Activated CD4-positive, alpha-beta memory T cell treated with anti-CD3 and anti-CD28 coated beads for 36 hours (primary cell): Measurements from ENCODE around the gene PRELID3B. TPM values are rescaled to one million over a fixed set of nuclear protein-coding genes. Genes with fewer than 3 reads are reported as not detected.

Experiments
- CTCF ChIA-PET: fragments of 350-600 bp; sonication (Branson Sonifier 250); formaldehyde crosslinking; loops from one replicate; lab custom pipeline; 2021; ENCODE audit warnings: antibody characterized with exemption, inconsistent platforms; lab: Charles Lee
- POLR2A ChIA-PET: fragments of 350-600 bp; sonication (Branson Sonifier 250); formaldehyde crosslinking; loops from one replicate; lab custom pipeline; 2021; ENCODE audit warnings: antibody characterized with exemption; lab: Charles Lee
- DNase-seq: peaks from one replicate; pipeline ENCODE4 v3.0.0-alpha.2; 2020
- H3K27ac Mint-ChIP-seq: one replicate; pipeline ENCODE4 v1.8.0; 2021; ENCODE audit warnings: mixed read lengths
- H3K27me3 Mint-ChIP-seq: one replicate; pipeline ENCODE4 v1.8.0; 2021; ENCODE audit warnings: mixed read lengths
- H3K36me3 Mint-ChIP-seq: one replicate; pipeline ENCODE4 v1.8.0; 2021; ENCODE audit warnings: mixed read lengths
- H3K4me1 Mint-ChIP-seq: one replicate; pipeline ENCODE4 v1.8.0; 2021; ENCODE audit warnings: low read depth, mixed read lengths
- H3K4me3 Mint-ChIP-seq: one replicate; pipeline ENCODE4 v1.8.0; 2021; ENCODE audit warnings: mild to moderate bottlenecking, mixed read lengths
- H3K9me3 Mint-ChIP-seq: one replicate; pipeline ENCODE4 v1.8.0; 2021; ENCODE audit warnings: mixed read lengths
- intact Hi-C: fragments of 100-400 bp; cut with micrococcal nuclease; formaldehyde crosslinking; loops from one replicate; pipeline ENCODE4 v1.15.1; 2023
- total RNA-seq, 2 experiments: library from RNA; stranded (reverse); gene quantifications; one replicate each; pipeline ENCODE4 v1.2.3, GENCODE V29; 2021

The PRELID3B gene
- total RNA-seq, 2 experiments from 2014 or later = 148 to 151 TPM

GRCh38 chr20:58997141-58997770 lies 45.3 kb downstream of the PRELID3B start:
- POLR2A ChIA-PET = interaction anchor here (1.5 kb wide), 1 partner anchor 15 kb away, joined by 7 read pairs; no protein-coding TSS in a partner anchor
- Mint-ChIP-seq H3K4me1 (no peaks in the 10 kb centered on the region), H3K9me3 (no peaks in the 10 kb centered on the region), H3K27me3 (no peaks in the 10 kb centered on the region), H3K36me3 (peaks cover 43% of the 10 kb centered on the region), H3K4me3 (no peak overlapping the region), H3K27ac (no peak overlapping the region)
- intact Hi-C loops = no loop called here
- CTCF ChIA-PET = no interaction called here
- no peak for DNase-seq

- Mint-ChIP-seq H3K27ac (no peak overlapping the region), H3K9me3 (no peaks in the 10 kb centered on the region), H3K4me1 (no peaks in the 10 kb centered on the region), H3K4me3 (no peak overlapping the region), H3K36me3 (peaks cover 49% of the 10 kb centered on the region), H3K27me3 (no peaks in the 10 kb centered on the region)
- ChIA-PET POLR2A (interaction anchor here (1.0 to 1.5 kb wide), 3 partner anchors 11 to 14 kb away, joined by 3 to 7 read pairs (median 4); no protein-coding TSS in a partner anchor), CTCF (no interaction called here)
- DNase-seq = no peak
- intact Hi-C loops = no loop called here
These were observed 46.4 kb downstream of the PRELID3B start for GRCh38 chr20:58996226-58996611.

DNA sequence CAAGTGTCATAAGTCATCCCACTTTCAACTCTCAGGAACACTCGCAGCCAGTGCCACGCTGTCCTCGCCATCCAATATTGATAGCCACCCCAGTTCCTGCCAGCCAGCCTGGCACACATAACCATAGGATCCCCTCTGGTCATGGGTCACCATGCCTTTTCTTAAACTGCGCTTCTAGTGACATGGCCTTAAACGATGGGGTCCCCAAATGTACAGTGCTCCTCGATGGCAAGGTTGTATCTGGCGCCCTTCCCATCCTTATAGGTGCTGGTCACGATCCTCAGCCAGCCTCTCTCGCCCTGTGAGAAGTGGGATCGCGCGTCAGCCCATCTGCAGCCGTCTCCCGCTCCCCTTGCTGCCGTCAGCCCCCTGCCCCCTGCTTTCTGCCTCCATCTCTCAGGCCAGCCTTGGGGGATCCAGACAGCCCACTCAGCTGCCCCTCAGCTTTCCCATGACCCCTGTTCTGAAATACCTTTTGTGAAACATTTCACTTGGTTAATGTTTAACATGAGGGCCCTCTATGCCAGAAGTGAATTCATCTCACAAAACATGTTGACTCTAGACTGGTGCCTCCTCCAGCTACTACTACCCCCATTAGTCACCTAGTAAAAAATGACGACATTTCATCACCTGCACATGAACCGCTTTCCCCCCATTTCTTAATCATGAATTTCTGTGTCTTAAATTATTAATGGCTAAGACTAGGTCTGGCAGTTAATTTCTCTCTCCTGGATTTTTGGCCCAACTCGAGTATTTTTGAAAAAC lies 46.9 kb downstream of the PRELID3B start:
- Mint-ChIP-seq H3K36me3 (peaks cover 55% of the 10 kb centered on the region), H3K4me1 (no peaks in the 10 kb centered on the region), H3K9me3 (no peaks in the 10 kb centered on the region), H3K27ac (peak overlapping the region; percentile 40), H3K4me3 (peak overlapping the region; percentile 40), H3K27me3 (no peaks in the 10 kb centered on the region)
- ChIA-PET CTCF (no interaction called here), POLR2A (interaction anchor here (0.6 to 1.5 kb wide), 4 partner anchors 11 to 75 kb away, joined by 3 to 7 read pairs (median 4); no protein-coding TSS in a partner anchor)
- DNase-seq = no peak
- intact Hi-C loops = no loop called here

- DNase-seq = no peak
- Mint-ChIP-seq H3K4me3 (no peak overlapping the region), H3K36me3 (peaks cover 60% of the 10 kb centered on the region), H3K4me1 (no peaks in the 10 kb centered on the region), H3K27ac (no peak overlapping the region), H3K27me3 (no peaks in the 10 kb centered on the region), H3K9me3 (no peaks in the 10 kb centered on the region)
- POLR2A ChIA-PET = no interaction called here
- intact Hi-C loops = no loop called here
- CTCF ChIA-PET = no interaction called here
These were observed 48.0 kb downstream of the PRELID3B start for GRCh38 chr20:58994390-58995159.

GRCh38 chr20:58993332-58994248 lies 49.0 kb downstream of the PRELID3B start:
- no peaks in the 10 kb centered on the region for H3K4me1 Mint-ChIP-seq
- H3K36me3 Mint-ChIP-seq = peaks cover 70% of the 10 kb centered on the region
- ChIA-PET POLR2A (interaction anchor here (1.0 to 1.3 kb wide), 2 partner anchors 11 to 38 kb away, joined by 3 to 6 read pairs; partner anchors contain the start of gene ATP5F1E), CTCF (interaction anchor here (0.5 to 0.6 kb wide), 2 partner anchors 83 to 580 kb away, joined by 3 to 5 read pairs; no protein-coding TSS in a partner anchor)
- H3K27me3 Mint-ChIP-seq = no peaks in the 10 kb centered on the region
- intact Hi-C loops = no loop called here
- no peaks in the 10 kb centered on the region for H3K9me3 Mint-ChIP-seq
- DNase-seq = no peak
- peak overlapping the region; percentile 23 for H3K27ac Mint-ChIP-seq
- H3K4me3 Mint-ChIP-seq = no peak overlapping the region

DNA sequence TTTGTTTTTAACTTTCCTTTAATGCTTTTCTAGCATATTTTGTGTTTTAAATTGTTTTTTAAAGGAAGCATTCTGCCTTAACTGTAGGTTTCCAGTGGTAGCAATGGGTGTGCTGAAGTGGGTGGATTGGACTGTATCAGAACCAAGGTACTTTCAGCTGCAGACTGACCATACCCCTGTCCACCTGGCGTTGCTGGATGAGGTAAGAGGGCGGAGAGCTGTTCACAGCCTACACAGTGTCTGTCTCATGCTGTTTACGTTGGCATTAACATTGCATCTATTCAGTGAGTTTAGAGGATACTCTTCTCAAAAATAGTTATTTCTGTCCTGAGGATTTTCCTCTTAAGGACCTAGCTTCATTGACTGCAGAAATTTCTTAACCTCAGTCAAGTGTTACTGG lies 49.7 kb downstream of the PRELID3B start:
- Mint-ChIP-seq H3K4me3 (no peak overlapping the region), H3K9me3 (no peaks in the 10 kb centered on the region), H3K4me1 (no peaks in the 10 kb centered on the region), H3K27me3 (no peaks in the 10 kb centered on the region), H3K27ac (no peak overlapping the region), H3K36me3 (peaks cover 73% of the 10 kb centered on the region)
- intact Hi-C loops = no loop called here
- ChIA-PET POLR2A (interaction anchor here (1.0 to 1.3 kb wide), 2 partner anchors 10 to 39 kb away, joined by 3 to 6 read pairs; partner anchors contain the start of gene ATP5F1E), CTCF (no interaction called here)
- no peak for DNase-seq

- H3K27me3 Mint-ChIP-seq = no peaks in the 10 kb centered on the region
- ChIA-PET POLR2A (no interaction called here), CTCF (interaction anchor here (1.0 kb wide), 1 partner anchor 9 kb away, joined by 3 read pairs; no protein-coding TSS in a partner anchor)
- no peak overlapping the region for H3K27ac Mint-ChIP-seq
- peaks cover 9% of the 10 kb centered on the region for H3K4me1 Mint-ChIP-seq
- H3K4me3 Mint-ChIP-seq = no peak overlapping the region
- H3K36me3 Mint-ChIP-seq = peaks cover 76% of the 10 kb centered on the region
- intact Hi-C loops = no loop called here
- H3K9me3 Mint-ChIP-seq = no peaks in the 10 kb centered on the region
- no peak for DNase-seq
These were observed 50.9 kb downstream of the PRELID3B start for GRCh38 chr20:58991715-58992114.

DNA sequence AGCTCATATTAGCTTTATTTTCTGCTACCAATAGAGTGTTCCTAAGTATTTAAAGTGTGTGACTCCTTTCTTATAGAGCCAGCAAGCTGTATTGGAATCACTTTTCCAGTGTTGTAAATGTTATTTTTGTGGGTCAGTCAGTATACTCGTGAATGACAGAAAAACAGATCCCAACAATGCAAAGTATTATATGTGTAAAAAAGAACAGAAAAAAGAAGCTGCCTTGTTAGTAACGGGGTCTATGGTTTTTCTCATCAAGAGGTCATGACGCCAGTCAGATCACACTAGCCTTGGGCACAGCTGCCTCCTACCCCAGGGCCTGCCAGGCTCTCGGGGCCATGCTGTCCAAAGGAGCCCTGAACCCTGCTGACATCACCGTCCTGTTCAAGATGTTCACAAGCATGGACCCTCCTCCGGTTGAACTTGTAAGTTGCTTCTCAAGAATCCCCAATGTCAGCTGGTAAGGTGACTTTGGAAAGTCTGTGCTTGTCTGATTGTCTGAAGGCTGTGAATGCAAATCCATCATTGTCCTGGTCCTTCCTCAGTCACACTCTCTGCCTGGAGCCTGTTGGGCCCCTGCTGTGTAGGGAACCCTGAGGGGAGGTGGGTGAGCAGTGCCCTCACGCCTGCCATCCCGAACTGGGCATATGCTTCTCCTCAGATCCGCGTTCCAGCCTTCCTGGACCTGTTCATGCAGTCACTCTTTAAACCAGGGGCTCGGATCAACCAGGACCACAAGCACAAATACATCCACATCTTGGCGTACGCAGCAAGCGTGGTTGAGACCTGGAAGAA lies 51.7 kb downstream of the PRELID3B start:
- intact Hi-C loops = no loop called here
- H3K27ac Mint-ChIP-seq = no peak overlapping the region

DNA sequence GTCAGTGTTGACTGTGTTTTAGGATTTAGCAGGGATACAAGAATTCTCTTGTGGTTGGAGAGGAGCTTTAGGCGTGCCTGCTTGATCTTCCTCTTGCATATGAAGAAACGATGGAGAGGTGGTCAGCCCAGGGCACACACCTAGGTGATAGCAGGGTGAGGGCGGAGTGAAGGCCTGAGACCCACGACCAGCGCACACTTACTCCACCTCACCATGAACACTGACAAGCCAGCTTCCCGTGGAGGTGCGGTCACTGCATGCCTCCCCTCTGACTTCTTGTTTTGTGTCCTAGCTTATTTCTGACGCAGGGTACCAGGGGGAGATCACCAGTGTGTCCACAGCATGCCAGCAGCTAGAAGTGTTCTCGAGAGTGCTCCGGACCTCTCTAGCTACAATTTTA lies 53.4 kb downstream of the PRELID3B start:
- Mint-ChIP-seq H3K27ac (no peak overlapping the region), H3K36me3 (peaks cover 63% of the 10 kb centered on the region), H3K9me3 (no peaks in the 10 kb centered on the region), H3K4me3 (no peak overlapping the region), H3K27me3 (no peaks in the 10 kb centered on the region), H3K4me1 (peaks cover 29% of the 10 kb centered on the region)
- POLR2A ChIA-PET = no interaction called here
- intact Hi-C loops = no loop called here
- DNase-seq = no peak
- CTCF ChIA-PET = interaction anchor here (1.1 kb wide), 1 partner anchor 119 kb away, joined by 3 read pairs; no protein-coding TSS in a partner anchor

More for the DNA sequence above, 51.7 kb downstream of the PRELID3B start:
- Mint-ChIP-seq H3K27me3 (no peaks in the 10 kb centered on the region), H3K9me3 (no peaks in the 10 kb centered on the region), H3K4me1 (peaks cover 17% of the 10 kb centered on the region), H3K4me3 (no peak overlapping the region), H3K36me3 (peaks cover 72% of the 10 kb centered on the region)
- ChIA-PET POLR2A (interaction anchor here (0.8 kb wide), 1 partner anchor 12 kb away, joined by 3 read pairs; no protein-coding TSS in a partner anchor), CTCF (interaction anchor here (1.0 to 1.1 kb wide), 2 partner anchors 10 to 121 kb away, joined by 3 read pairs; no protein-coding TSS in a partner anchor)
- DNase-seq = no peak

GRCh38 chr20:58988565-58988882 lies 54.1 kb downstream of the PRELID3B start:
- intact Hi-C loops = no loop called here
- ChIA-PET POLR2A (no interaction called here), CTCF (no interaction called here)
- no peak for DNase-seq
- H3K36me3 Mint-ChIP-seq = peaks cover 58% of the 10 kb centered on the region
- no peak overlapping the region for H3K27ac Mint-ChIP-seq
- H3K27me3 Mint-ChIP-seq = no peaks in the 10 kb centered on the region
- H3K4me1 Mint-ChIP-seq = peaks cover 36% of the 10 kb centered on the region
- H3K9me3 Mint-ChIP-seq = no peaks in the 10 kb centered on the region
- no peak overlapping the region for H3K4me3 Mint-ChIP-seq
